H1 (cell line): Measurements from ENCODE around the gene KBTBD12. TPM values are rescaled to one million over a fixed set of nuclear protein-coding genes. Genes with fewer than 3 reads are reported as not detected.

Source experiments
- CHD7 ChIP-seq: fragments of 300-600 bp; sonication (generic); IDR thresholded peaks from 2 replicates; pipeline ENCODE4 v1.7.1; 2012; ENCODE audit warnings: low read length, moderate library complexity, mild to moderate bottlenecking, inconsistent platforms; ENCODE audit not compliant: insufficient replicate concordance
- CTCF ChIP-seq, 3 experiments: IDR thresholded peaks; 1 replicate in 2 of 3; 2 replicates in 1 of 3; pipeline versions ENCODE4 v1.5.1 to v1.6.1; 2011; ENCODE audit warnings: low read length in 3 of 3, mild to moderate bottlenecking in 3 of 3, inconsistent platforms in 2 of 3, low read depth in 1 of 3, moderate library complexity in 1 of 3; ENCODE audit not compliant: insufficient read depth in 1 of 3; ENCODE audit errors: control extremely low read depth in 1 of 3
- POLR2A ChIP-seq, 2 experiments: IDR thresholded peaks; 1 replicate in 1 of 2; 2 replicates in 1 of 2; pipeline ENCODE4 v1.6.1; 2011; ENCODE audit warnings: low read depth in 2 of 2, low read length in 2 of 2, mild to moderate bottlenecking in 2 of 2; ENCODE audit errors: control extremely low read depth in 1 of 2
- POLR2AphosphoS5 ChIP-seq: IDR thresholded peaks from 2 replicates; pipeline ENCODE4 v1.6.1; 2011; ENCODE audit warnings: low read depth, low read length
- polyA plus RNA-seq, 7 experiments: library from polyadenylated mRNA; depleted of rRNA in 3 of 7; stranded (reverse) in 5 of 7; unstranded in 2 of 7; fragments of >200 nt in 5 of 7; fragments of 200-250 nt in 2 of 7; gene quantifications; 1 replicate in 5 of 7; 2 replicates in 1 of 7; 4 replicates in 1 of 7; pipeline versions ENCODE4 v1.2.1 to v1.2.3, GENCODE V29; 2011 to 2013; ENCODE audit warnings: missing spikeins in 2 of 7, mixed read lengths in 2 of 7
- total RNA-seq: library from RNA; stranded (reverse); fragmentation: NEBNext Ultra II Directional; extraction: Animal tissue kit (Norgen Biotek cat#: 25700); gene quantifications from 2 replicates; pipeline ENCODE4 v1.2.1, GENCODE V29; 2021

The KBTBD12 gene
- total and polyA plus RNA-seq, 2 of the 8 experiments (the other 6 are each of a cell fraction or from before 2014, with no cell fraction given), result 0.33 to 0.63 TPM

DNA sequence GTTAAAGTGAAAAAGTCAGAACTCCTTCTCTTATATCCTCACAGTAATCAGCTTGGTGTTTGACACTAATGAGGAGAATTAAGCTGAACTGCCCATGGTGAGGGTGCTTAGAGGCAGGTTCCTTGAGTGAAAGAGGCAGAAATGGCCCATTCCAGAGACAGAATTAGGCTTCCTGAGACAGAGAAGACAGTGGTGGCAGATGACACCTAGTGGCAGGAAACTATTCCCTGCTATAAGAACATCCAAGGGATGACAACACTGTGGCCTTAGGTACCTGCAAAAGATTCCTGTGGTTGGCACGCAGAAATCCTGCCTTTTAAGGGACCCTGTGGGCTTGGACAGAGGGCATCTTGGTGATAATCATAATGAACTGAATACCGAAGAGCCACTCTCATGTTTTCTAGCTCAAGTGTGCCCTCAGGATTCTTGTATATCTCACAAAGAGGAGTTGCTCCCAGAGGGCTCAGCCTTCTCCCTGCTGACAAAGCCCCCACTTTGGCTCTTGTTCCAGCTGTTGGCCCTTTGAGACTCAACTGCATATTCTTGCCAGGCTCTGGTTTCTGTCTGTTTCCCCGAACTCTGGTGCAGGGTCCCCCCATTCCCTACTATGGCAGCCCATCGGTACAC is 56.0 kb downstream of the KBTBD12 start (continued):
- TF ChIP-seq CHD7, result no peak
- peak in 2 of 3 experiments; percentile 76 to 87; a peak in 3 of 4 replicates for TF ChIP-seq CTCF (IDR thresholded peaks at IDR 0.05; ENCODE audit: control extremely low read depth in 1 of 3, insufficient read depth in 1 of 3, low read depth in 1 of 3, low read length in 3 of 3)
- TF ChIP-seq POLR2AphosphoS5, result no peak
- TF ChIP-seq POLR2A (IDR thresholded peaks at IDR 0.05; ENCODE audit: control extremely low read depth in 1 of 2, low read depth in 2 of 2, low read length in 2 of 2), result no peak
